Brain microvascular endothelial cell (primary cell): ENCODE data around the gene TARP.

Experiments used
- DNase-seq: peaks from one replicate; pipeline ENCODE4 v3.0.0-alpha.2; 2020
- H3K27ac ChIP-seq: fragments of 250-450 bp; sonication (Bioruptor Pico); 2 replicates; pipeline ENCODE4 v1.5.1; 2020; ENCODE audit warnings: mild to moderate bottlenecking, moderate library complexity
- H3K27me3 ChIP-seq: fragments of 250-450 bp; sonication (Bioruptor Pico); replicated peaks from 2 replicates; pipeline ENCODE4 v1.5.1; 2020; ENCODE audit warnings: mild to moderate bottlenecking
- H3K36me3 ChIP-seq: fragments of 250-450 bp; sonication (Bioruptor Pico); replicated peaks from 2 replicates; pipeline ENCODE4 v1.5.1; 2020; ENCODE audit warnings: mild to moderate bottlenecking
- H3K4me3 ChIP-seq: 2 replicates; pipeline ENCODE4 v1.5.1; 2011; ENCODE audit warnings: low read depth, mild to moderate bottlenecking, control low read depth, low read length, moderate library complexity
- CTCF ChIP-seq: IDR thresholded peaks from 2 replicates; pipeline ENCODE4 v1.5.1; 2011; ENCODE audit warnings: low read depth, mild to moderate bottlenecking, moderate library complexity, low read length, control low read depth, inconsistent platforms; ENCODE audit errors: missing control alignments
- in situ Hi-C: cut with HindIII; loops from 2 replicates; pipeline ENCODE4 v1.10.0; 2017; ENCODE audit warnings: low sequenced_read_pairs, low pct_ligation_motif_present

Gene TARP

GRCh38 chr7:38319873-38320272 is 46.4 kb upstream of the TARP start:
- Histone ChIP-seq H3K27me3 (no peaks in the 10 kb centered on the region), H3K27ac (no peak overlapping the region), H3K4me3 (no peak overlapping the region), H3K36me3 (no peaks in the 10 kb centered on the region)
- in situ Hi-C loops: no loop called here
- TF ChIP-seq CTCF: no peak
- no peak for DNase-seq

- no peaks in the 10 kb centered on the region for H3K36me3 ChIP-seq
- no peak overlapping the region for H3K4me3 ChIP-seq
- H3K27ac ChIP-seq: no peak overlapping the region
- TF ChIP-seq CTCF: peak; percentile 87
- in situ Hi-C loops: no loop called here
- H3K27me3 ChIP-seq: no peaks in the 10 kb centered on the region
- DNase-seq: peak; percentile 71
Observed at GRCh38 chr7:38318803-38319416, 45.5 kb upstream of the TARP start.

GRCh38 chr7:38318241-38318640 is 44.8 kb upstream of the TARP start:
- no peaks in the 10 kb centered on the region for H3K36me3 ChIP-seq
- in situ Hi-C loops: no loop called here
- DNase-seq: no peak
- H3K27me3 ChIP-seq: no peaks in the 10 kb centered on the region
- H3K27ac ChIP-seq: no peak overlapping the region
- TF ChIP-seq CTCF: no peak
- H3K4me3 ChIP-seq: no peak overlapping the region

GRCh38 chr7:38317515-38317914 is 44.1 kb upstream of the TARP start:
- Histone ChIP-seq H3K36me3 (no peaks in the 10 kb centered on the region), H3K27ac (no peak overlapping the region), H3K27me3 (no peaks in the 10 kb centered on the region), H3K4me3 (no peak overlapping the region)
- in situ Hi-C loops: no loop called here
- no peak for TF ChIP-seq CTCF
- DNase-seq: no peak

GRCh38 chr7:38316733-38317360 is 43.4 kb upstream of the TARP start:
- in situ Hi-C loops: no loop called here
- H3K36me3 ChIP-seq: no peaks in the 10 kb centered on the region
- no peak overlapping the region for H3K27ac ChIP-seq
- no peak for DNase-seq
- H3K27me3 ChIP-seq: no peaks in the 10 kb centered on the region
- no peak for TF ChIP-seq CTCF
- no peak overlapping the region for H3K4me3 ChIP-seq

GRCh38 chr7:38315410-38315809 is 42.0 kb upstream of the TARP start:
- H3K27me3 ChIP-seq: no peaks in the 10 kb centered on the region
- TF ChIP-seq CTCF: no peak
- H3K4me3 ChIP-seq: no peak overlapping the region
- no peaks in the 10 kb centered on the region for H3K36me3 ChIP-seq
- no peak for DNase-seq
- in situ Hi-C loops: no loop called here
- no peak overlapping the region for H3K27ac ChIP-seq
